GM18508 (cell line): ENCODE results near the gene STX17.

ENCODE experiments used
- ATAC-seq: cut with Tn5 transposase; IDR thresholded peaks from one replicate; pipeline ENCODE4 v1.9.1; 2021; ENCODE audit warnings: moderate number of reproducible peaks; ENCODE audit not compliant: insufficient read depth, unreplicated experiment

The STX17 gene

GRCh38 chr9:99903393-99903792, 3.1 kb upstream of the STX17 start:
- ATAC-seq, result no peak

GRCh38 chr9:99905833-99906402, 536 bp upstream of the STX17 start:
- ATAC-seq, result no peak

DNA sequence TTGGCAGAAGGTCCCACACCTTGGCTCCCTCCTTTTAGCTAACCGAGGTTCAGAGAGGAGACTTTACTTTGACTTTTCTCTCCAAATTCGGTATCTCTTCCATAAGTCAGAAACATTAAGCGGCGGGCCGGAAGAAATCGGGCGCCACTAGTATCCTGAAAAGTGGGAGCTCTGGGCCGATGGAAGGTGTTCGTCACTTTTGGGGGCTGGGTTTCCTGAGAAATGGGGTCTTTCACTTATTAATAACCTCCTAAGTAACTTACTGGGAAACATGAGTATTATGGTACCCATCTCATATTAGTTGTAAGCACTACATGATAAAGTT, 716 bp downstream of the STX17 start:
- no peak for ATAC-seq

DNA sequence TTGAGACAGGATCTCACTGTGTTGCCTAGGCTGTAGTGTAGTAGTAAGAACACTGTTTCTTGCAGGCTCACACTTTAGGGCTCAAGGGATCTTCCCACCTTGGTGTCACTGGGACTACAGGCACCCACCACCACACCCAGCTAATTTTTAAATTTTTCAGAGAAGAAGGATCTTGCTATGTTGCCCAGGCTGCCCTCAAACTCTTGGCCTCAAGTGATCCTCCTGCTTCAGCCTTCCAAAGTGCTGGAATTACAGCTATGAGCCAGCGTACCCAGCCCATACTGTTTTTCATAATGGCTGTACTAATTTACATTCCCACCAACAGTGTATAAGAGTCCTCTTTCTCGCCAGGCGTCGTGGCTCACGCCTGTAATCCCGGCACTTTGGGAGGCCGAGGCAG, 5.1 kb downstream of the STX17 start:
- ATAC-seq, result no peak

- no peak for ATAC-seq
Observed at GRCh38 chr9:99916650-99917049, 10.2 kb downstream of the STX17 start.

DNA sequence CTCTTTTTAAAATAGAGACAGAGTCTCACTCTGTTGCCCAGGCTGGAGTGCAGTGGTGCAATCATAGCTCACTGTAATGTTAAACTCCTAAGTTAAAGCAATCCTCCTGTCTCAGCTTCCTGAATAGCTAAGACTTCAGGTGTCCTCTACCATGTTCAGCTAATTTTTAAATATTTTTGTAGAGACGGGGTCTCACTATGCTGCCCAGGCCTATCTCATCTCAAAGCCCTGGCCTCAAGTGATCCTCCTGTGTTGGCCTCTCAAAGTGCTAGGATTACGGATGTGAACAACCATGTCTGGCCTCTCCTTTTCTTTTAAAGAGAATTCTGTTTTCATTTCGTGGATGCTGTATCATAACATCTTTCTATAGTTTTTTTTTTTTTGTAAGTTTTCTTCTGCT, 11.7 kb downstream of the STX17 start:
- ATAC-seq, result no peak

GRCh38 chr9:99919930-99920329, 13.5 kb downstream of the STX17 start:
- no peak for ATAC-seq

DNA sequence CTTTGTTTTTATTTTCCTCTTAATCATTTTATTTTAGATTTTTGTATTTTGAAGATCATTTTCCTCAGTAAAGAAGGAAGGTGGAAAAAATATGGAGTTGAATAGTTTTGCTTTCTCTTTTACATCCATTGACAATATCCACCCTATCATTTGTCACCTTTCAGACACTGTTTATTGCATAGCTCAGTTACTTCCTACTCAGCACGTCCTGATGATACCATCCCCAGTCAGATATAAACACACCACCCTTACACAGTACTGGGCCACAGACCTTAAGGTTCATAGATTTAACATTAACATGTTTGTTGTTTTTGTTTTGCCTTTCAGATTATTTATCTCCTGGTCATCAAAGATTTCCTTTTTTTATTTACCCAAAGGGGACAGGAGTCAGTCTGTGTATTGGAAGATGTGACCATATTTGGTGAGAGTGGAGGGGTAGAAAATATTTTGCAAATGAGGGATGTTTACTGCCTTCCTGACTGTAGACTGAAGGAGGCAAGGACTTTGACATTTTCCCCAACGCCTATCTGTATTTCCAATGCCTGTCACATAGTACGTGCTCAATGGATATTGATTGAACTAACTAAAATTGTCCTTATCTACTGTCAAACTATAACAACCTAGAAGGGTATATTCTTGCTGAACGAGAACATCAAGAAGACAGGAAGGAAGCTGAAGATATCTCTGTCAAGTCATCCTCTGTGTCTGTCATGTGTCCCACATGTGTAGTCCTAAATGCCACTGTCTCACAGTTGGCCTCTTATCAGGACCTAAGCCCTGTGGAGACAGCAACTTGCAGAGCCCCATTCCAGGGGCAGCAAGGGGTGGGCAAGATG, 15.6 kb downstream of the STX17 start:
- no peak for ATAC-seq

DNA sequence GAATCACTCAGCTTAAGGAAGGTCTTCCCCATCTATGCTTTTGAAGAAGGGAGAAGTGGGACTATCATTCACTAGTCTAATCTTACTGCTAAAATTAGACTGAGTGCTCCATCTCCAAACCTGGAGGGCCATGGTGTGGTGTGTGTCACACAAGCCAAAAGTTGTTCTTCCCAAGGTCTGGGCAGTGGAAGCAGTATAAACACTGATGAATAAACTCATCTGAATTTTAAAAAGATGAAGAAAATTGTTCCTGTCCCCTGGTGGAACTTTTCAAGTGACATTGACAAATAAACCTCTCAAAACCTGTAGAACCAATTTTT, 16.2 kb downstream of the STX17 start:
- no peak for ATAC-seq

- ATAC-seq, result no peak
Observed at GRCh38 chr9:99925541-99925940, 19.1 kb downstream of the STX17 start.

DNA sequence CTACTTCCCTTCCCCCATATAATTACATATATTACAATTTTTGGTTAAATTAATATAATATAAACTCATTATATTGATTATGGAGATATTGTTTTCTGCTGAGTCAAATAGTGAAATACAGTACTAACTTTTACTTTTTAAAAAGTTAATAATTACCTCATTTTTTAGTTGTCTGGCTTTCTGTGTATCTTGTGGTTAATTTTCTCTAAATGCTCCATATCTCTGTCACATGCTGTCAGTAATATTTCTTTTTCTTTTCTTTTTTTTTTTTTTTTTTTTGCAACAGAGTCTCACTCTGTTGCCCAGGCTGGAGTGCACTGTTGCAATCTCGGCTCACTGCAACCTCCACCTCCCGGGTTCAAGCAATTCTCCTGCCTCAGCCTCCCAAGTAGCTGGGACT, 23.2 kb downstream of the STX17 start:
- no peak for ATAC-seq

DNA sequence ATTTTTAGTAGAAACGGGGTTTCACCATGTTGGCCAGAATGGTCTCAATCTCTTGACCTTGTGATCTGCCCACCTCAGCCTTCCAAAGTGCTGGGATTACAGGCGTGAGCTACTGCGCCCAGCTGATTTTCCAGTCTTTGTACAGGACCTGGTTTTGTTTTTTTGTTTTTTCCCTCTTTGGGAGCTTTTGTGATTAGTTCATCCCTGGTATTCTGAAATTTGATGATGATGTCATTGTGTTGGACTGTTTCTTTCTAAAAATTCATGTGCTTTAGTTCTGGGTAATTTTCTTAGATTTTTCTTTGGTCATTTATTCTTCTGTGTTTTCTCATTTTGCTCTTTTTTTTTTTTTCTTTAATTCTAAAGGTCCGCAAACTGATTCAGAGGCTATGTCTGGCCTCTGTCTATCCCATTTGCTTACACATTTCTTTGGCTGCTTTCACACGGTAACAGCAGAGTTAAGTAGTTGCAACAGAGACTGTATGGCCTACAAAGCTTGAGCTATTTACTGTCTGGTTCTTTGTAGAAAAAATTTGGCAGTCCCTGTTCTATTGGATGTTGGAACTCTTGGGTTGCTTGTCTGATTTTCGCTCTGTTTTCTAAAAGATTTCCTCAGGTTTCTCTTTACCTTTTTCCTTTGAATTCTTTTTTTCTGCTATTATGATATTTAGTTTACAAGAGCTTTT, 24.8 kb downstream of the STX17 start:
- no peak for ATAC-seq

- no peak for ATAC-seq
Observed at GRCh38 chr9:99936947-99937587, 30.6 kb downstream of the STX17 start.

- no peak for ATAC-seq
Observed at GRCh38 chr9:99947395-99947794, 40.9 kb downstream of the STX17 start.

- no peak for ATAC-seq
Observed at GRCh38 chr9:99948482-99948881, 42.0 kb downstream of the STX17 start.

DNA sequence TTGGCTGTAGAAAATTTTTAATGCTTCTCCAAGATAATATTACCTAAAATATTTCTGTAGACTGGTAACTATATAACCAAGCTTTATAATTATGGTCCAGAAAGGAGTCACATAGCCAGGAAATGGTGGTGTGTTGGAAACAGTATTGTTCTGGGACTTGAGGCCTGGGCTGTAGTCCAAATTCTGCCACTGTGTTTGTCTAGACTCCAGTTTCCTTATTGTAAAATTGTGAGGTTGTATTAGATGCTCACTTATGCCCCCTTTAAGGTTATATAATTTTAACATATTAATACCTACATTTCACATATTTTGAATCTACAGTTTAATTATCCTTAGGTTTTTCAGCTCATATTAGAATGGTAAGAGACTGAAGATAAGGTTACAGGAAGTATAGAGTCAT, 42.4 kb downstream of the STX17 start:
- no peak for ATAC-seq

GRCh38 chr9:99953861-99954507, 47.5 kb downstream of the STX17 start:
- no peak for ATAC-seq

DNA sequence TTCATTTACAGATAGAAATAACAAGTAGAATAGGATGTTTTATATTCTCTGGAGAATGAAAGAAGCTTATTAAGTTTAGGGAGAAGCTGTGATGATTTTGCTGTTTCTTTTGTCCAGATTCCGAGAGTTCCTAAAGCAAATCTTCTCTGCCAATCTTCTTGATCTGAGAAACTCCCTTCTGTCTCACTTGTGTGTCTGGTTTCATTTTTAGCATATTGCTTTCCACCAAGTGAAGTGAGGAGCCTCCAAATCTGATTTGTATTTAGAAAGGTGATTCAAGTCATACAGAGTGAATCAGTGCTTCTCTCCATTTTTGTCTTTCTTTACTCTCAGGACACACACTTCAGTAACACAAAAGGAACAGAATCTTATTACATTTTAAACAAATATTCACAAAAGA, 48.4 kb downstream of the STX17 start:
- no peak for ATAC-seq

- ATAC-seq, result no peak
Observed at GRCh38 chr9:99955606-99956005, 49.2 kb downstream of the STX17 start.

DNA sequence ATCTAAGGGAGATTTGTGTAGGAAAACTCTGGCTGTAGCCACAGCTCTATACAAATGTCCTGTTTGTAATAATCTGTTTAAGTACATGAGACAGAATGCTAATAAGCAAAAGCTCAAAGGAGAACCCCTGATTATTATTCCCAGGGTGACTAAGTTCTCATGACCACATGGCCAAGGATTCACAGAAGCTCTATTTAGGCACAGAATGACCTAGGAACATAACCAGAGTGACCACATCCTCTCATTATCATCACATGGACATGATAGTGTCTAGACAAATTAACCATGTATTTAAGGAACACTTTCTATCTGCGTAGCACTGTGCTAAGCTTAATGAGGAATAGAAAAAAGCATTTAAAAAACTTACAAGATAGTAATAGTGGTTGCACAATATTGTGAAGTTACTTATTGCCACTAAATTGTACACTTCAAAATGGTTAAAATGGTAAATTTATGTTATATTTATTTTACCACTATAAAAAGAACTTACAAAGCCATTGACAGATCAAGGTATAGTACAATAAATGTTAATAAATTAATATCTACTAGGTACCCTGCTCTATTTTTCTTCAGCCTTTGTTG, 56.3 kb downstream of the STX17 start:
- no peak for ATAC-seq

DNA sequence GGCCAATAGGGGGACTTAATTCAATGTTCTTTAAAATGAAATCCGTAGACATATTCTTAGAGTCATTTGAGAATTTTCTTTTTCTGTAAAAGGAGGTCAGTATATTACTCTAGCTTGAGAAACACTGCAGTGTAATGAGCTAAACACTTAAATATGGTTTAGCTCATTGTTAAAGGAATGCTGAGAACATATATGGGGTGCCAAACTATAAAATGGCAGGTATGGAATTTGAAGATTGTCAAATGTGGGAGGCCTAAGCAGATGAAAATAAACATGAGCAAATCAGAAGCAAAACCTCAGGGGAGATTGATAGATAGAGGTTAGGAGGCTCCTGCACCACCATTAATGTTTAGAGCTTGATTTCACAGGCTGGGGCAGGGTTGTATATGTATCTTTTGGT, 57.9 kb downstream of the STX17 start:
- no peak for ATAC-seq
